Gastroesophageal sphincter (tissue), 4 donors: Measurements from ENCODE around the gene STK40. TPM values are rescaled to one million over a fixed set of nuclear protein-coding genes. Genes with fewer than 3 reads are reported as not detected.

Experiments used
- ATAC-seq: fragments of 150-250 bp; one replicate; pipeline ENCODE4 v1.9.1; 2016; ENCODE audit warnings: mild to moderate bottlenecking, moderate library complexity
- H3K27ac ChIP-seq, 4 donors: fragments of 200-600 bp; sonication (generic) in 3 of 4; 1 replicate in 3 of 4; 2 replicates in 1 of 4; pipeline ENCODE4 v1.5.1; 2016 to 2019
- H3K27me3 ChIP-seq: fragments of 200-600 bp; sonication (generic); one replicate; pipeline ENCODE4 v1.5.1; 2019
- H3K36me3 ChIP-seq, 2 donors: fragments of 200-600 bp; sonication (generic); one replicate each; pipeline ENCODE4 v1.5.1; 2019; ENCODE audit warnings: control low read depth in 1 of 2
- H3K4me1 ChIP-seq, 3 donors: fragments of 200-600 bp; sonication (generic); 1 replicate in 2 of 3; 2 replicates in 1 of 3; pipeline ENCODE4 v1.5.1; 2016 to 2019; ENCODE audit warnings: control low read depth in 2 of 3
- H3K4me3 ChIP-seq, 2 donors: fragments of 200-600 bp; sonication (generic); one replicate each; pipeline ENCODE4 v1.5.1; 2019; ENCODE audit warnings: mild to moderate bottlenecking in 1 of 2, moderate library complexity in 1 of 2
- H3K9me3 ChIP-seq, 3 donors: fragments of 200-600 bp; sonication (generic); one replicate each; pipeline ENCODE4 v1.5.1; 2017 to 2019; ENCODE audit warnings: control low read depth in 2 of 3
- EP300 ChIP-seq: sonication (generic); formaldehyde crosslinking; IDR thresholded peaks from one replicate; pipeline ENCODE4 v1.6.1; 2017; ENCODE audit warnings: antibody characterized with exemption, mild to moderate bottlenecking
- POLR2A ChIP-seq, 2 donors: fragments of 450-650 bp; IDR thresholded peaks; one replicate each; pipeline ENCODE4 v1.6.1; 2017; ENCODE audit warnings: antibody characterized with exemption in 2 of 2, mild to moderate bottlenecking in 2 of 2, moderate library complexity in 1 of 2
- POLR2AphosphoS5 ChIP-seq: sonication (generic); formaldehyde crosslinking; IDR thresholded peaks from one replicate; pipeline ENCODE4 v1.6.1; 2017; ENCODE audit warnings: antibody characterized with exemption
- WGBS, 2 donors: methylation state at CpG; one replicate each; pipeline ENCODE4 v1.1.5; 2018; ENCODE audit warnings: low coverage in 1 of 2; 5-methylcytosine and 5-hydroxymethylcytosine counted together
- total RNA-seq, 4 donors: library from RNA; depleted of rRNA; stranded (reverse); fragments of >200 nt; gene quantifications; one replicate each; pipeline ENCODE4 v1.1.0, GENCODE V29; 2016
- TF ChIP-seq, protein P1 (sequence below), 4 experiments: fragments of 200-600 bp in 2 of 4; fragments of 450-650 bp in 2 of 4; sonication (generic) in 1 of 4; IDR thresholded peaks; one replicate each; pipeline ENCODE4 v1.5.1; 2017 to 2019; ENCODE audit warnings: antibody characterized with exemption in 4 of 4, mild to moderate bottlenecking in 2 of 4, moderate library complexity in 2 of 4

The STK40 gene, protein sequence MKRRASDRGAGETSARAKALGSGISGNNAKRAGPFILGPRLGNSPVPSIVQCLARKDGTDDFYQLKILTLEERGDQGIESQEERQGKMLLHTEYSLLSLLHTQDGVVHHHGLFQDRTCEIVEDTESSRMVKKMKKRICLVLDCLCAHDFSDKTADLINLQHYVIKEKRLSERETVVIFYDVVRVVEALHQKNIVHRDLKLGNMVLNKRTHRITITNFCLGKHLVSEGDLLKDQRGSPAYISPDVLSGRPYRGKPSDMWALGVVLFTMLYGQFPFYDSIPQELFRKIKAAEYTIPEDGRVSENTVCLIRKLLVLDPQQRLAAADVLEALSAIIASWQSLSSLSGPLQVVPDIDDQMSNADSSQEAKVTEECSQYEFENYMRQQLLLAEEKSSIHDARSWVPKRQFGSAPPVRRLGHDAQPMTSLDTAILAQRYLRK
- total RNA-seq: 100 to 1,000 TPM in 1 of 4 donors, 10 to 100 TPM in 3; 39.2 to 127 (median 68.6) TPM

- Histone ChIP-seq H3K4me1 (peaks cover 0 to 83% (median 37%) of the 10 kb centered on the region in 3 donors), H3K9me3 (no peaks in the 10 kb centered on the region), H3K4me3 (peak within 1 kb of the TSS; percentile 77 to 98), H3K27ac (peak within 1 kb of the TSS; percentile 96 to 99 (median 96)), H3K27me3 (no peaks in the 10 kb centered on the region), H3K36me3 (peaks cover 0 to 9% of the 10 kb centered on the region in 2 donors)
- TF ChIP-seq, protein P1, sequence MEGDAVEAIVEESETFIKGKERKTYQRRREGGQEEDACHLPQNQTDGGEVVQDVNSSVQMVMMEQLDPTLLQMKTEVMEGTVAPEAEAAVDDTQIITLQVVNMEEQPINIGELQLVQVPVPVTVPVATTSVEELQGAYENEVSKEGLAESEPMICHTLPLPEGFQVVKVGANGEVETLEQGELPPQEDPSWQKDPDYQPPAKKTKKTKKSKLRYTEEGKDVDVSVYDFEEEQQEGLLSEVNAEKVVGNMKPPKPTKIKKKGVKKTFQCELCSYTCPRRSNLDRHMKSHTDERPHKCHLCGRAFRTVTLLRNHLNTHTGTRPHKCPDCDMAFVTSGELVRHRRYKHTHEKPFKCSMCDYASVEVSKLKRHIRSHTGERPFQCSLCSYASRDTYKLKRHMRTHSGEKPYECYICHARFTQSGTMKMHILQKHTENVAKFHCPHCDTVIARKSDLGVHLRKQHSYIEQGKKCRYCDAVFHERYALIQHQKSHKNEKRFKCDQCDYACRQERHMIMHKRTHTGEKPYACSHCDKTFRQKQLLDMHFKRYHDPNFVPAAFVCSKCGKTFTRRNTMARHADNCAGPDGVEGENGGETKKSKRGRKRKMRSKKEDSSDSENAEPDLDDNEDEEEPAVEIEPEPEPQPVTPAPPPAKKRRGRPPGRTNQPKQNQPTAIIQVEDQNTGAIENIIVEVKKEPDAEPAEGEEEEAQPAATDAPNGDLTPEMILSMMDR (IDR thresholded peaks at IDR 0.05): peak in 1 of 4 experiments; percentile 15
- peak; percentile 58 for TF ChIP-seq POLR2AphosphoS5
- peak; percentile 87 to 94 for TF ChIP-seq POLR2A (IDR thresholded peaks at IDR 0.05)
- no peak for TF ChIP-seq EP300
- WGBS, 2 donors: no CpG with 5 or more reads among the region's 82 CpGs
- ATAC-seq: peak; percentile 87
Measured at GRCh38 chr1:36385410-36386264, at the start of gene STK40. Gene STK40, minus strand, starts transcription at chr1:36385924. Its CDS starts 24,592 bp downstream, at chr1:36361332.

DNA sequence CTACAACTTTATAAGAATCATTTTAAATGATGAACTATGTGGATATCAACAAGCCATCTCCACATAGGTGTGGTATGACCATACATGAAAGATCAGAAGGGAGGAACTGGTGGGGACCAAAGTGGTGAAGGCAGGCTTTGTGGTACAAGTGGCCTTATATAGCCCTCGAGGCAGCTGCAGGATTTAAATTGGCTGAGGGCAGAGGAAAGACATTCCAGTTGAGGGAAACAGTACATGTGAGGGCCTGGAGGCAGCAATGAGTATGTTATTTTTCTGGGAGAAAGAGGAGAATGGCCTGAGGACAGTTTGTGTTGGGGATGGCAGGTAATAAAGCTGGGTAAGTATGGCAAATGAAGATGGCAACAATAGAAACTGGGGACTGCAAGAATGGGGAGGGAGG lies 47.4 kb upstream of the STK40 start:
- H3K36me3 ChIP-seq: peaks cover 0 to 80% of the 10 kb centered on the region in 2 donors
- H3K27ac ChIP-seq: no peak overlapping the region
- H3K4me1 ChIP-seq: no peaks in the 10 kb centered on the region
- no peak for TF ChIP-seq POLR2A (IDR thresholded peaks at IDR 0.05)
- no peak for TF ChIP-seq EP300
- TF ChIP-seq, protein P1 (IDR thresholded peaks at IDR 0.05): no peak
- no peak for TF ChIP-seq POLR2AphosphoS5
- 30 to 63% methylated on average over 1 of the region's 1 CpG for WGBS, 2 donors
- no peak overlapping the region for H3K4me3 ChIP-seq
- no peaks in the 10 kb centered on the region for H3K9me3 ChIP-seq
- no peak for ATAC-seq
- no peaks in the 10 kb centered on the region for H3K27me3 ChIP-seq

- Histone ChIP-seq H3K36me3 (peaks cover 0 to 79% of the 10 kb centered on the region in 2 donors), H3K27me3 (no peaks in the 10 kb centered on the region), H3K9me3 (no peaks in the 10 kb centered on the region), H3K4me1 (no peaks in the 10 kb centered on the region), H3K27ac (no peak overlapping the region), H3K4me3 (no peak overlapping the region)
- WGBS, 2 donors: 56 to 83% methylated on average over 3 to 4 of the region's 4 CpGs
- TF ChIP-seq POLR2AphosphoS5 (no peak), EP300 (no peak), POLR2A (IDR thresholded peaks at IDR 0.05) (no peak)
- TF ChIP-seq, protein P1 (IDR thresholded peaks at IDR 0.05): no peak
- no peak for ATAC-seq
Measured at GRCh38 chr1:36432616-36433015, 46.9 kb upstream of the STK40 start.

- TF ChIP-seq POLR2A (IDR thresholded peaks at IDR 0.05) (no peak), EP300 (no peak), POLR2AphosphoS5 (no peak)
- TF ChIP-seq, protein P1 (IDR thresholded peaks at IDR 0.05): no peak
- WGBS, 2 donors: 65 to 80% methylated on average over 4 of the region's 4 CpGs
- ATAC-seq: no peak
- Histone ChIP-seq H3K9me3 (no peaks in the 10 kb centered on the region), H3K27ac (no peak overlapping the region), H3K4me3 (no peak overlapping the region), H3K27me3 (no peaks in the 10 kb centered on the region), H3K36me3 (peaks cover 0 to 75% of the 10 kb centered on the region in 2 donors), H3K4me1 (peaks cover 0 to 4% (median 0%) of the 10 kb centered on the region in 3 donors)
Measured at GRCh38 chr1:36425791-36426190, 40.1 kb upstream of the STK40 start.
